ENCODE data around the gene ELP2.
"Not testable (repeated sequence)": the region's sequence is repeated elsewhere in the genome, so short reads cannot be mapped to it uniquely, and the experiment has no call there.

Gene ELP2

GRCh38 chr18:36186461-36187192, 56.9 kb downstream of the ELP2 start:
- DNase-seq (ENCODE audit: low read depth, low spot score), result no peak
- H3K27ac ChIP-seq, result no peak overlapping the region

- no peak for DNase-seq (ENCODE audit: low read depth, low spot score)
- peak within 1 kb of the TSS; percentile 18 for H3K27ac ChIP-seq
Measured at GRCh38 chr18:36187193-36187825, 57.6 kb downstream of the ELP2 start, which contains the start of gene MOCOS. Gene MOCOS (plus strand): TSS chr18:36187497. CDS start chr18:36187540, 43 bp downstream.

- H3K27ac ChIP-seq, result peak overlapping the region; percentile 18
- no peak for DNase-seq (ENCODE audit: low read depth, low spot score)
Measured at GRCh38 chr18:36187826-36188721, 58.4 kb downstream of the ELP2 start.

GRCh38 chr18:36188916-36189315, 59.2 kb downstream of the ELP2 start:
- H3K27ac ChIP-seq, result no peak overlapping the region
- no peak for DNase-seq (ENCODE audit: low read depth, low spot score)

- no peak for DNase-seq (ENCODE audit: low read depth, low spot score)
- no peak overlapping the region for H3K27ac ChIP-seq
Measured at GRCh38 chr18:36189486-36189885, 59.8 kb downstream of the ELP2 start.

GRCh38 chr18:36191286-36191685, 61.6 kb downstream of the ELP2 start:
- no peak overlapping the region for H3K27ac ChIP-seq
- DNase-seq (ENCODE audit: low read depth, low spot score), result no peak

- no peak for DNase-seq (ENCODE audit: low read depth, low spot score)
- no peak overlapping the region for H3K27ac ChIP-seq
Measured at GRCh38 chr18:36191711-36192110, 62.0 kb downstream of the ELP2 start.

GRCh38 chr18:36194600-36195315, 65.1 kb downstream of the ELP2 start:
- H3K27ac ChIP-seq, result no peak overlapping the region
- no peak for DNase-seq (ENCODE audit: low read depth, low spot score)

GRCh38 chr18:36195427-36196122, 65.9 kb downstream of the ELP2 start:
- no peak for DNase-seq (ENCODE audit: low read depth, low spot score)
- no peak overlapping the region for H3K27ac ChIP-seq

GRCh38 chr18:36196238-36196995, 66.7 kb downstream of the ELP2 start:
- DNase-seq (ENCODE audit: low read depth, low spot score), result no peak
- no peak overlapping the region for H3K27ac ChIP-seq

GRCh38 chr18:36197511-36198166, 67.9 kb downstream of the ELP2 start:
- DNase-seq (ENCODE audit: low read depth, low spot score), result no peak
- no peak overlapping the region for H3K27ac ChIP-seq

- DNase-seq (ENCODE audit: low read depth, low spot score), result no peak
- no peak overlapping the region for H3K27ac ChIP-seq
Measured at GRCh38 chr18:36199691-36200295, 70.1 kb downstream of the ELP2 start.

GRCh38 chr18:36200354-36200771, 70.7 kb downstream of the ELP2 start:
- H3K27ac ChIP-seq, result no peak overlapping the region
- no peak for DNase-seq (ENCODE audit: low read depth, low spot score)

- DNase-seq (ENCODE audit: low read depth, low spot score), result no peak
- H3K27ac ChIP-seq, result no peak overlapping the region
Measured at GRCh38 chr18:36201765-36202164, 72.1 kb downstream of the ELP2 start.

GRCh38 chr18:36203360-36203895, 73.7 kb downstream of the ELP2 start:
- no peak overlapping the region for H3K27ac ChIP-seq
- no peak for DNase-seq (ENCODE audit: low read depth, low spot score)

GRCh38 chr18:36205166-36205565, 75.5 kb downstream of the ELP2 start:
- H3K27ac ChIP-seq, result no peak overlapping the region
- DNase-seq (ENCODE audit: low read depth, low spot score), result no peak

- no peak overlapping the region for H3K27ac ChIP-seq
- DNase-seq (ENCODE audit: low read depth, low spot score), result no peak
Measured at GRCh38 chr18:36207303-36207702, 77.6 kb downstream of the ELP2 start.

GRCh38 chr18:36207969-36208368, 78.3 kb downstream of the ELP2 start:
- DNase-seq (ENCODE audit: low read depth, low spot score); H3K27ac ChIP-seq: not testable (repeated sequence)

Data from epithelial cell of prostate (primary cell).